Large intestine (tissue), 3 donors: Measurements from ENCODE around the gene PIK3R5. TPM values are rescaled to one million over a fixed set of nuclear protein-coding genes. Genes with fewer than 3 reads are reported as not detected.

Source experiments
- DNase-seq, 2 donors: peaks; one replicate each; pipeline versions ENCODE4 v3.0.0 to v3.0.0-alpha.2; 2013
- H3K27ac ChIP-seq: one replicate; pipeline ENCODE4 v1.5.1; 2013; ENCODE audit warnings: low read length
- H3K27me3 ChIP-seq: 2 replicates; pipeline ENCODE4 v1.6.1; 2013; ENCODE audit warnings: low read length; ENCODE audit not compliant: control insufficient read depth, insufficient read depth
- H3K36me3 ChIP-seq: 2 replicates; pipeline ENCODE4 v1.6.1; 2013; ENCODE audit warnings: low read length; ENCODE audit not compliant: control insufficient read depth, insufficient read depth
- H3K4me1 ChIP-seq: one replicate; pipeline ENCODE4 v1.6.1; 2013; ENCODE audit warnings: low read length; ENCODE audit not compliant: control insufficient read depth, insufficient read depth
- H3K4me3 ChIP-seq: one replicate; pipeline ENCODE4 v1.5.1; 2013; ENCODE audit warnings: low read length
- H3K9me3 ChIP-seq: one replicate; pipeline ENCODE4 v1.6.1; 2013; ENCODE audit warnings: mild to moderate bottlenecking, low read depth, low read length, moderate library complexity; ENCODE audit not compliant: control insufficient read depth
- WGBS: methylation state at CpG from one replicate; pipeline ENCODE4 v1.1.5; 2013; ENCODE audit warnings: low lambda C conversion rate; ENCODE audit not compliant: insufficient coverage; 5-methylcytosine and 5-hydroxymethylcytosine counted together
- polyA plus RNA-seq: library from polyadenylated mRNA; unstranded; fragments of 120-200 nt; gene quantifications from one replicate; pipeline ENCODE4 v1.2.1, GENCODE V29; 2013

Gene PIK3R5
- polyA plus RNA-seq, 1 donor: 3.2 TPM

DNA sequence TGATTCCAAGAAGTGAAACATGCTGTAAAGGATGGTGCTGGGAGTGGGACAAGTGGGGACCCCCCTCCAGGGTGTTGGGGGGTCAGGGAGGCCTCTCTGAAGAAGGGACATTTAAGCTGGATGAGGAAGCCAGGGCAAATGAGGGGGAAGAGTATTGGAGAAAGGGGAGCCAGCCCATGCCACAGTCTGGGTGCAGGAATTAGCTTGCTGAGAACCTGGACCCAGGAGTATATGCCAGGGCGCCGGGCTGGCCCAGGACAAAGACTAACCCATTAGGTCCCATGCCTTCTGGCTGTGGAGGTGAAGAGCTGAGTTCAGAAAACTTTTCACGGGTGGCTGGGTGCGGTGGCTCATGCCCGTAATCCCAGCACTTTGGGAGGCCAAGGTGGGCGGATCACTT lies 52.4 kb downstream of the PIK3R5 start:
- Histone ChIP-seq H3K36me3 (no peaks in the 10 kb centered on the region), H3K9me3 (no peaks in the 10 kb centered on the region), H3K27ac (no peak overlapping the region), H3K4me1 (no peaks in the 10 kb centered on the region), H3K27me3 (peaks cover 6% of the 10 kb centered on the region), H3K4me3 (no peak overlapping the region)
- no peak for DNase-seq
- WGBS: no CpG with 5 or more reads among the region's 6 CpGs

DNA sequence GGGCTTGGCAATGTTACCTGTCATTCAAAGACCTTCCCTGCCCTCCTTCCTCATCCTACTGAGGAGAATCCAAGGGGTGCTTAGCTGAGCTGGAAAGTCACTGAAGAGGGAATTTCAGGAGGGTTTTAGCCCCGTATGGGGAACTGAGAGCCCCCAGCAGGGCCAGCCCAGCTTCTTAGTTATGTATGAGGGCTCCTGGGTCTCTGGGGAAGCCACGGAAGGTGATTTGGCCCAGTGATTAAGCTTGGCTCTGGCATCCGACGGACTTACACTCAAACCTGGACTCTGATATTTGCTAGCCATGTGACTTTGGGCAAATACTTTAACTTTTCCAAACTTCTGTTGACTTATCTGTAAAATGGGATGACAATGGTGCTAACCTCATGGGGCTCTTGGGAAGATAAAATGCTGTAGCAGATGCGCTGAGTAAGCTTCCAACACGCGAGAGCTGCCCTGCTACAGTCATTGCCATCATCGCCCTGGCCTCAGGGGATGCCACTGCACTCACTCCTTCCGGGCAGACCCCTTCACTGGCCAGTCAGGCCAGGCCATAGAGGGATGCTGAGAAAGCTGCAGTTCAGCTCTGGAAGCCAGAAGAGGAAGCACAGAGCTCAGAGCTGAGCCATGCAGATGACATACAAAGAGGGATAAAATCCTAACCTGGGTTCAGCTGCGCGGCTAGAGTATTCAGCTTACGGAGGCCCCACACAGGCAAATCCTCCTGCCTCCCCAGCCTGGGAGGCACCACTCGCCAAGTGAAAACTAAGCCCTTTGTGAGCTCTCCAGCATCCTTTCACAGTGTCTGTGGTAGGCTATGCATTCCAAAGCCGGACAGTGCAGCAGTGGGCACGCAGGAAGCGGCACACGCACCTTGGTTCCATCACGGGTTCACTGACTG lies 53.2 kb downstream of the PIK3R5 start:
- no peak for DNase-seq
- H3K4me3 ChIP-seq: no peak overlapping the region
- no CpG with 5 or more reads among the region's 18 CpGs for WGBS
- H3K9me3 ChIP-seq: no peaks in the 10 kb centered on the region
- H3K27me3 ChIP-seq: peaks cover 6% of the 10 kb centered on the region
- H3K4me1 ChIP-seq: no peaks in the 10 kb centered on the region
- no peaks in the 10 kb centered on the region for H3K36me3 ChIP-seq
- no peak overlapping the region for H3K27ac ChIP-seq

DNA sequence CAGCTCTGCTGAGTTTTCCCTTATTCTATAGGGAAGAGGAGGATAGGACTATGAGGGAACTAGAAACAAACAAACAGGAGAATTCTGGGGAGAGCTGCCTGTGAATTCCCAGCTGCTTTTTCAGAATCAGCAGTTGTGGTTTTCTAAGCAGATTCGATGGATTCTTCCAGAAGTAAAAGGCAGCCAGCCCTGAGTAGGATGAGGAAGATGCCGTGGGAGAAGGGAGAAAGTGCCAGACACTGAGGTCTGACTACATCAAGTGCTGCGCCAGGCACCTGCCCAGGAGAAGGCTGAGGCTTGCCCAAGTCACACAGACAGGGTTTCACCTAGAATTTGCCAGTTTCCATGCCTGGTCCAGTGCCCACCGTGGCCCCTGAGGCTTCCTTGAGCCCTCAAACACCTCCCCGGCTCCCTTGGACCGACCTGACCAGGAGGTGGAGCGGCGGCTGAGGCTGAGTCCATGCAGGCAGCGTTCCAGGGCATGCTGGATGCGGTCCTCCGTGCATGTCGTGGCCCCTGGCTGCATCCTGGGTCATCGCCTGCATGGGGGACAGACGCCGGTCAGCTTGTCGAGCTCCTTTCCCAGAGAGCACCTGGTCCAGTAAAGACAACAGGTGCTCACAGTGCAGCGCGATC lies 54.4 kb downstream of the PIK3R5 start:
- H3K4me1 ChIP-seq: no peaks in the 10 kb centered on the region
- WGBS: no CpG with 5 or more reads among the region's 18 CpGs
- DNase-seq: no peak

DNA sequence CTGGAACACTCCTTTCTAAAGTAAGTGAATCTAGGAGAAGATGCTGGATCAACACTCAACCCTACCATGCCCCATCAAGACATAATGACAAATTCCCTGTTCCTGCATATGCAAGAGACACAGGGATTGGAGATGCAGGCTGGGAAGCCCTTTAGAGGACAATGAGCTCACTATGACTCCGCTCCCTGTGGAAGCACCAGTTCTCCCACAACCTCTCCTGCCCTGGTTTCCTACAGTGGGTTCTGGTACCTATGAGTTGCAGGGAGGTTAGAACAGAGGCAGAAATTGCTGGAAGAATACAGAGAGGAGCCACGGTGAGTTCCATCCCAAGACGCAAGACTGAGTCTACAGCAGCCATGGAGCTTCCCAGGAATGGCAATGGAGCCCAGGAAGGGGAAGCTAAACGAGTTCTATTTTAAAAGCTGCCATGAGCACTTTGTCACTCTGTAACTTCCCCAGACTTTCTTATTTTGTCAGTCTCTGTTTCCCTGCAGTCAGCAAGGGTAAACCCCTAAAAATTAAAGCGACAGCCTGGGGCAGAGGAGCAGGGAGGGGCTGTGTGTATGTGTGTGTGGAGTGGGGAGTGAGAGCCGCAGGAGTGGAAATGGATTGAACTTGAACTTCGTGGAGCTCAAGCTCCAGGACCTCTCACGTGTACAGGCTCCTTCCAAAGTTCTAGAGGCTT lies 55.8 kb downstream of the PIK3R5 start:
- H3K27me3 ChIP-seq: peaks cover 9% of the 10 kb centered on the region
- no peaks in the 10 kb centered on the region for H3K9me3 ChIP-seq
- H3K36me3 ChIP-seq: no peaks in the 10 kb centered on the region
- DNase-seq: no peak
- no peaks in the 10 kb centered on the region for H3K4me1 ChIP-seq
- H3K27ac ChIP-seq: no peak overlapping the region
- WGBS: no CpG with 5 or more reads among the region's 8 CpGs
- H3K4me3 ChIP-seq: no peak overlapping the region

More for the DNA sequence above, 54.4 kb downstream of the PIK3R5 start:
- Histone ChIP-seq H3K36me3 (no peaks in the 10 kb centered on the region), H3K4me3 (no peak overlapping the region), H3K27ac (no peak overlapping the region), H3K9me3 (no peaks in the 10 kb centered on the region), H3K27me3 (peaks cover 6% of the 10 kb centered on the region)

DNA sequence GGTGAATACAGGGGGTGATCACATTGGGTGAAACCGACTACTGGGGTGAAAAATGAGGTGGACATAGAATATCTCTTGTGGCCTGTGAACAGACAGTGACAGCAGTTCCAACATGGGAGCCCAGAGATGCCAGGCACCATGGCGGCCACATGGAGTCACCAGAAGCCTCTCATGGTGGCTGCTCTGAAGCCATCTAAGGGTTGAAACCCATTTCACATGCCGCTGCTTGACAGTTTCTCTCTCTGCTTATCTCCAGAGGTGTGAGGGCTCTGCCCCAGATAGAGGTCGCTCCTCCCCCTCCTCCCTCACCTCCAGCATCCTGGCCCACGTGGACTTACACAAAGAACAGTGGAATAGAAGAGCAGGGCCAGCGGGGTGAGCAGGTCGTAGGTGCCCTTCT lies 60.2 kb downstream of the PIK3R5 start:
- no CpG with 5 or more reads among the region's 7 CpGs for WGBS
- DNase-seq: no peak
- H3K36me3 ChIP-seq: no peaks in the 10 kb centered on the region
- no peaks in the 10 kb centered on the region for H3K9me3 ChIP-seq
- no peak overlapping the region for H3K4me3 ChIP-seq
- no peaks in the 10 kb centered on the region for H3K4me1 ChIP-seq
- peaks cover 16% of the 10 kb centered on the region for H3K27me3 ChIP-seq
- H3K27ac ChIP-seq: no peak overlapping the region

DNA sequence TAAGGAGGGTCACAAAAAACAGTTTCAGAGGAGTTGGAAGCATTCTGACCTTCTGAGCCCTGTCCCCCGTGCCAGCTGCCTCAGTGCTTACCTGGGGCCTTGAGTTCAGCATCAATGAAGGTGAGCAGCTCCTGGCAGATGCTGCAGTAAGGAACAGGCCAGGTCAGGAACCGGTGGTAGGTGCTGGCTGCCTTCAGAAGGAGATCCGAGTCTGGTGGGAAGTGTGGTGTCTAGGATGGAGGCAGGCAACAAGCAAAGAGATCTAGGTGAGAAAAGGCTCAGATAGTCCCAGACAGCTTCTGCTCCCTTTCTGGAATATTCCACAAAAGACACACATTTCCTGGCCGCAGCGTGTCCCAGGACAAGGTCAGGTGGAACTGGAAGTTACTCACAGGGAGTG lies 60.8 kb downstream of the PIK3R5 start:
- no CpG with 5 or more reads among the region's 5 CpGs for WGBS
- H3K4me1 ChIP-seq: no peaks in the 10 kb centered on the region
- no peaks in the 10 kb centered on the region for H3K36me3 ChIP-seq
- H3K9me3 ChIP-seq: no peaks in the 10 kb centered on the region
- H3K27ac ChIP-seq: no peak overlapping the region
- H3K27me3 ChIP-seq: peaks cover 16% of the 10 kb centered on the region
- no peak overlapping the region for H3K4me3 ChIP-seq
- no peak for DNase-seq

DNA sequence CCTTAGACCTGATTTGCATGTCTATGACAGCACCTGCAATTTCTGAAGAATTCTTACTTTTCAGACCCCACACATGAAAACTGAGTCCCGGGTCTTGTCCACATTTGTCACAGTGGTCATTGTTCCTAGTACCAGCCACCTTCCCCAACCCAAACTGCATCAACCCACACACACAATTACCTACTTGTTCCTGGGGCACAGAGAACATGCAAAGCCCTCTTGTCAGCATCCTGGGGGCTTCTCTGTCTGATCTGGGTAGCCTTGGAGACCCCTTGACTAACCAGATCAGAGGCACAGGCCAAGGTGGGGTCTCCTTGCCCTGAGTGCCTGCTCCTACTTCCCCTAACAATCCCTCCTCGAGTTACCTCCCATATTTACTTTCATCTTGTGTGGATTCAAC lies 61.3 kb downstream of the PIK3R5 start:
- WGBS: no CpG with 5 or more reads among the region's 2 CpGs
- Histone ChIP-seq H3K27ac (no peak overlapping the region), H3K36me3 (no peaks in the 10 kb centered on the region), H3K27me3 (peaks cover 18% of the 10 kb centered on the region), H3K4me1 (no peaks in the 10 kb centered on the region), H3K4me3 (no peak overlapping the region), H3K9me3 (no peaks in the 10 kb centered on the region)
- no peak for DNase-seq

DNA sequence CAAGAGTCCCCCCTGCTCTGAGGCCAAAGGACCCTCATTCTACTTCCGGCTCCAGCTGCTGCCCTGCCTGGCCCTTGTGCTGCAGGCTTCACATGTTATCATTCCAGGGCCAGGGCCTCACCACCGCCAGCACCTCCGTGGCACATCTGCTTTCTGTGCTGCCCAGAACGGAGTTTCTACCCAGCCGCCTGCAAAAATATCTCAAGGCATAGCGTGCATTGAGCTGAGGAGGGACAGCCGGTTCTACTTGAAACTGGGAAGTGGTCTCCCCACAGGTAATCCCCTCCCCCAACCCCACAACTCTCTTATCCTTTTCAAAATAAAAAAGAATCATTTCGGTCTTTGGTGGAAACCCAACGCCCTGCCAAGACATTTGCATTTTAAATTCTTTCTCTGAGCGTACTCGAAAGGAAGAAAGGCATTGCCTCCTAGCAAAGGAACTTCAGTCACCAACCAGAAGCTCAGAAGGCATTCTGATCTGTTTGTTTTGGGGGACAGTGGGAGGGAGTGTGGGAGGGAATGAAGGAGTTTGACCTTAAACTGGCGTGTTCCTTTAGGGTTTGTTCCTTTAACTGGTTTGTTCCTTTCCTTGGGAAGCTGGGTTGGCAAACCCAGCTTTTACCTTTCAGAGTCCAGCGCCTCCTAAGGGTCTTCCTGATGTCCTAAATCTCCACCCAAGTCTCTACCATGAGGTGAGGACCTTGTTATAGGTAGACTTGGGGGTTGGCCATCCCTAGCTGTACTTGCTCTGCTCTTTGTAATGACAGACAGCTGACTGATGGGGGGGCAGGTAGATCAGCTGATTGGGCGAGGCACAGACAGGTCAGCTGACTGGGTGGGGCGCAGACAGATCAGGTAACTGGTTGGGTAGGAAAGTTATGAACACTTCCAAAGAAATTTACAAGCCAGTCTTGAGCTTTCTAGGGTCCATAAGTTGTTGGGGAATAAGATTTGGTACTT lies 64.6 kb downstream of the PIK3R5 start:
- peak in 1 of 2 donors; percentile 43 for DNase-seq
- no peak overlapping the region for H3K27ac ChIP-seq
- H3K36me3 ChIP-seq: no peaks in the 10 kb centered on the region
- 47% methylated on average over 3 of the region's 15 CpGs for WGBS
- no peaks in the 10 kb centered on the region for H3K9me3 ChIP-seq
- H3K27me3 ChIP-seq: peaks cover 38% of the 10 kb centered on the region
- H3K4me3 ChIP-seq: no peak overlapping the region
- H3K4me1 ChIP-seq: no peaks in the 10 kb centered on the region

DNA sequence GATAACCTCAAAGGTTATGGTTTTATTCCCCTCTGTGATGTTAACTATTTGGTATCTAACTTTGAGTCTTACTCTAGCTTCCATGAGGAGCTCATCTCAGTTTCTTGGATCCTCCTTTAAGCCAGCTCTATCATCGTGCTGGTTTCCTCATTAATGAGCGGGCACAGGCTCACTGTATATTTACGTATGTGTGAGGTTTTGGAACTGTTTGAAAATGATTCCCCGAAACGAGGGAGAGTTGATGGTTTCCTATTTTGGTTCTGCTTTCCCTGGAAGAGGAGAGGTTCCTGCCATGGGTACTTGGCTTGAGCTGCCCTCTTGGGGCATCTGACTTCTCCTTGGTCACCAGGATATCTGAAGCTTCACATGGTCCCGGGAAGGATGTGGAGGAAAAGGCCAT lies 65.3 kb downstream of the PIK3R5 start:
- Histone ChIP-seq H3K4me3 (no peak overlapping the region), H3K27ac (no peak overlapping the region), H3K36me3 (no peaks in the 10 kb centered on the region), H3K4me1 (no peaks in the 10 kb centered on the region), H3K27me3 (peaks cover 39% of the 10 kb centered on the region), H3K9me3 (no peaks in the 10 kb centered on the region)
- DNase-seq: no peak
- WGBS: no CpG with 5 or more reads among the region's 6 CpGs

DNA sequence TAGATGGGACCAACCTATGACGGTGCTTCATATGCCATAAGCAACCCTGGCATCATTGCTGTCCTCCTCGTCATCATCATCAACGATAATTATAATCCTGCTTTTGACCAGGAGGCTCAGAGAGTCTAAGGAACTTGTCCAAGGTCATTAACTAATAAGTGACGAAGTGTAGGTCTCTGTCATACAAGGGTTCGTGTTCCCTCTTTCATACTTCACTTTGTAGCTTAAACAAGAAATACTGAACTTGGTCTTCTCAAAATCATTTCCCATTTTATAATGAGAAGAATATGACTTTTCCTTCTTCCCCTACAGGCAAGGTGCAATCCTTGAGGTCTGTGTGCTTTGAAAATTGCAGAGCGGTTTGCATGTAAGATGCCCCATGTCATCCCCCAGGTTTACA lies 66.9 kb downstream of the PIK3R5 start:
- Histone ChIP-seq H3K36me3 (no peaks in the 10 kb centered on the region), H3K9me3 (no peaks in the 10 kb centered on the region), H3K27me3 (peaks cover 41% of the 10 kb centered on the region), H3K4me1 (no peaks in the 10 kb centered on the region), H3K27ac (no peak overlapping the region), H3K4me3 (no peak overlapping the region)
- WGBS: 85% methylated on average over 2 of the region's 6 CpGs
- no peak for DNase-seq
